A549 (cell line): ENCODE results near the gene CEP85.

Experiments used
- BHLHE40 ChIP-seq: IDR thresholded peaks from 2 replicates; pipeline ENCODE4 v1.6.1; 2012; ENCODE audit warnings: low read depth, low read length, inconsistent platforms
- CHD2 ChIP-seq: fragments of 150-350 bp; IDR thresholded peaks from 2 replicates; pipeline ENCODE4 v1.6.1; 2014; ENCODE audit warnings: low read length; ENCODE audit not compliant: partially characterized antibody
- CTCF ChIP-seq: fragments of >200 bp; sonication (Bioruptor Twin); formaldehyde crosslinking; IDR thresholded peaks from 3 replicates; pipeline ENCODE4 v1.5.1; 2016
- EP300 ChIP-seq, 2 experiments: fragments of >200 bp; sonication (Bioruptor Twin); formaldehyde crosslinking; IDR thresholded peaks; 2 replicates in 1 of 2; 3 replicates in 1 of 2; pipeline ENCODE4 v1.6.1; 2016 to 2017
- FOXS1 ChIP-seq: fragments of 250-450 bp; sonication (Bioruptor Pico); IDR thresholded peaks from 2 replicates; pipeline ENCODE4 v1.5.0; 2020; ENCODE audit warnings: mild to moderate bottlenecking, moderate library complexity
- KDM5A ChIP-seq: fragments of 200-600 bp; sonication (generic); IDR thresholded peaks from 2 replicates; pipeline ENCODE4 v1.6.1; 2016; ENCODE audit warnings: antibody characterized with exemption, mild to moderate bottlenecking
- POLR2A ChIP-seq: IDR thresholded peaks from 2 replicates; pipeline ENCODE4 v1.6.1; 2012; ENCODE audit warnings: mild to moderate bottlenecking, low read length
- SMC3 ChIP-seq: fragments of >200 bp; sonication (Bioruptor Twin); formaldehyde crosslinking; IDR thresholded peaks from 3 replicates; pipeline ENCODE4 v1.6.1; 2018; ENCODE audit warnings: inconsistent platforms
- TF ChIP-seq, protein P1 (sequence below): IDR thresholded peaks from 2 replicates; pipeline ENCODE4 v1.6.1; 2012
- TF ChIP-seq, protein P2 (sequence below): fragments of 200-600 bp; sonication (generic); IDR thresholded peaks from 2 replicates; pipeline ENCODE4 v1.6.1; 2016; ENCODE audit warnings: antibody characterized with exemption, mild to moderate bottlenecking, moderate library complexity

DNA sequence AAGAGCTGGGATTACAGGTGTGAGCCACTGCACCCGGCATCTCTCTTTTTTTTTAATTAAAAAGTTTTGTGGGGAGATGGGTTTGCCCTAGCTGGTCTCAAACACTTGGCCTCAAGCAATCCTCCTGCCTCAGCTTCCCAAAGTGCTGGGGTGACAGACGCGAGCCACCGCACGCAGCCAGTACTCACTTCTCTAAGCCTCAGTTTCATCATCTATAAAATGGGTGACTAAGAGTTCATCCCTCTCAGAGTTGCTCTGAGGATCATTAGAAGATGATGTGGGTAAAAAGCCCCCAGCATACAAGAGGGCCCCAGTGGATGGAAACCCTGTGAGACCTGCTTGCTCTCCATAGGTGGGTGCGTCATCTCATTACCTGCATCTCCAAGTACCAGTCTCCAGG, 46.1 kb upstream of the CEP85 start:
- TF ChIP-seq KDM5A (no peak), SMC3 (no peak), CHD2 (no peak), CTCF (no peak), BHLHE40 (no peak), FOXS1 (CRISPR knock-in tag) (no peak), EP300 (IDR thresholded peaks at IDR 0.05) (no peak), POLR2A (no peak)
- TF ChIP-seq, protein P1, sequence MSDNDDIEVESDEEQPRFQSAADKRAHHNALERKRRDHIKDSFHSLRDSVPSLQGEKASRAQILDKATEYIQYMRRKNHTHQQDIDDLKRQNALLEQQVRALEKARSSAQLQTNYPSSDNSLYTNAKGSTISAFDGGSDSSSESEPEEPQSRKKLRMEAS: no peak
- TF ChIP-seq, protein P2, sequence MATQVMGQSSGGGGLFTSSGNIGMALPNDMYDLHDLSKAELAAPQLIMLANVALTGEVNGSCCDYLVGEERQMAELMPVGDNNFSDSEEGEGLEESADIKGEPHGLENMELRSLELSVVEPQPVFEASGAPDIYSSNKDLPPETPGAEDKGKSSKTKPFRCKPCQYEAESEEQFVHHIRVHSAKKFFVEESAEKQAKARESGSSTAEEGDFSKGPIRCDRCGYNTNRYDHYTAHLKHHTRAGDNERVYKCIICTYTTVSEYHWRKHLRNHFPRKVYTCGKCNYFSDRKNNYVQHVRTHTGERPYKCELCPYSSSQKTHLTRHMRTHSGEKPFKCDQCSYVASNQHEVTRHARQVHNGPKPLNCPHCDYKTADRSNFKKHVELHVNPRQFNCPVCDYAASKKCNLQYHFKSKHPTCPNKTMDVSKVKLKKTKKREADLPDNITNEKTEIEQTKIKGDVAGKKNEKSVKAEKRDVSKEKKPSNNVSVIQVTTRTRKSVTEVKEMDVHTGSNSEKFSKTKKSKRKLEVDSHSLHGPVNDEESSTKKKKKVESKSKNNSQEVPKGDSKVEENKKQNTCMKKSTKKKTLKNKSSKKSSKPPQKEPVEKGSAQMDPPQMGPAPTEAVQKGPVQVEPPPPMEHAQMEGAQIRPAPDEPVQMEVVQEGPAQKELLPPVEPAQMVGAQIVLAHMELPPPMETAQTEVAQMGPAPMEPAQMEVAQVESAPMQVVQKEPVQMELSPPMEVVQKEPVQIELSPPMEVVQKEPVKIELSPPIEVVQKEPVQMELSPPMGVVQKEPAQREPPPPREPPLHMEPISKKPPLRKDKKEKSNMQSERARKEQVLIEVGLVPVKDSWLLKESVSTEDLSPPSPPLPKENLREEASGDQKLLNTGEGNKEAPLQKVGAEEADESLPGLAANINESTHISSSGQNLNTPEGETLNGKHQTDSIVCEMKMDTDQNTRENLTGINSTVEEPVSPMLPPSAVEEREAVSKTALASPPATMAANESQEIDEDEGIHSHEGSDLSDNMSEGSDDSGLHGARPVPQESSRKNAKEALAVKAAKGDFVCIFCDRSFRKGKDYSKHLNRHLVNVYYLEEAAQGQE: no peak
